NCI-H748 treated with DMSO at 0.1 percent for 48 hours (cell line): ENCODE measurements around the gene IGF1R.

Source experiments
- DNase-seq: peaks from one replicate; lab custom pipeline; 2025; lab: John Stamatoyannopoulos, UW

IGF1R gene

DNA sequence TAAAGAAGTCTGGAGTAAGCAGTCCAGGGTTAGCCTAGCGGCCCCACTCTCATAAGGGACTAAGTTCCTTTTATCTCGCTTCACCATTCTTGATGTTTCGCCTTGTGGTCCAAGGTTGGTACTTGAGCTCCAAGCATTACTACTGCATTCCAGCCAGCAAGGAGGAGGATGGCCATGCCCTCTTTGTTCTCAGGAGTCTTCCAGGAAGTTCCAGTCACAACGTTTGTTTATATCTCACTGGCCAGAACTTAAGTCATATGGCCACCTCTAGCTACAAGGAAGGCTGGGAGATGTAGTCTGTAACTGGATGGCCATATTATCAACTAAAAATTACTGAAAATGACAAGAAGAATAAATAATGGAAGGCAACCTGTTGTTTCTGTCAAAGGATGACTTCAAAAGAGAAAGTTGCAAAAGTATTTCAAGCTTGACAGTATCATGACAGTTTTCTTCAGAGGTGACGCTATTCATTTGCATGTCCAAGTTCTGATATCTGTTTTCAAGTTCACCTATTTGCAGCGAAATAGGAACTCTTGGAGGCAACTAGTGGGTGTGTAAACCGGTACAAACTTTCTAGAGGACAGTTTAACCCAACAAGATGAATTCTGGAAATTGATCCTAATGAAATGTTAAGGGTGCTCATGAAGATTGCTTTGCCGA, 240.6 kb downstream of the IGF1R start:
- DNase-seq: no peak

DNA sequence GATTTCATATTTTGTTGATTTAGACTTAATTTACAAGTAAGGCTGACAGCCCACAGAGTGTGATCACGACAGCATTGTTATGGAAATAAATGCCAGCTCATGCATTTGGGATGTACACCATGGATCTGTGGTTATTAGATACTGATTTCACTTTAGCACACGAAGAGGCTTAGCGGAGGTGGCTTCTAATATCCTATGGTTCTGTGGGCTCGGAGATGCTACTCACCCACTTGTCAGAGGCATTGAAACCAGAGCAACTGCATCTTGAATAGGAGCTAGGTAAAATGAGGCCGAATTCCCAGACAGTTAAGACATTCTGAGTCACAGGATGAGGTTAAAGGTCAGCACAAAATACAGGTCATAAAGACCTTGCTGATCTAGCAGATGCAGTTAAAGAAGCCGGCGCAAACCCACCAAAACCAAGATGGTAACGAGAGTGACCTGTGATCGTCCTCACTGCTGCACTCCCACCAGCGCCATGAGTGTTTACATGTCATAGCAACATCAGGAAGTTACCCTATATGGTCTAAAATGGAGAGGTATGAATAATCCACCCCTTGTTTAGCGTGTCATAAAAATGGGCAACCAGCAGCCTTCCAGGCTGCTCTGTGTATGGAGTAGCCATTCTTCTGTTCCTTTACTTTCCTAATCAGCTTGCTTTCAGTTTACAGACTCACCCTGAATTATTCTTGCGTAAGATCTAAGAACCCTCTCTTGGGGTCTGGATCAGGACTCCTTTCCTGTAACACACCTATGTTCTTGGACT, 241.8 kb downstream of the IGF1R start:
- no peak for DNase-seq

GRCh38 chr15:98891301-98891700, 243.0 kb downstream of the IGF1R start:
- no peak for DNase-seq

DNA sequence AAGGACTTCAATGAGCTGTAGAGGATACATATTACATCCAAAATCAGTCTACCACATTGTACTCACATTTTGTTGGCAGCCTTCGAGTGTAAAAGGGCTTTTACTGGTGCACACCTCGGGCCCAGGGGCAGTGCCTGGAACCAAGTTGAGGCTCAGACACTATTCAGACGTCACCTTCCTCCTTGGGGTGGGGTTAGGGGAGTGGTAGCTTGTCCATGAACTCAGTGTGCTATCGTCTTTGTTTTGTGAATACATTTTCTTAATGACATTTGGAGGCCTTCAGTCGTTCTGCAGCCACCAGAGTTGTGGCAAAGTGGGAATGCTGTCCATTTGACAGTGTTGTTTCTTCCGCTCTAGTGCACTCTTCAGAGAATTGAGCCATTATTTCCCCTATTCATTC, 245.1 kb downstream of the IGF1R start:
- DNase-seq: no peak

- no peak for DNase-seq
These were observed 246.0 kb downstream of the IGF1R start for GRCh38 chr15:98894312-98894711.

- DNase-seq: no peak
These were observed 247.8 kb downstream of the IGF1R start for GRCh38 chr15:98896002-98896721.

GRCh38 chr15:98896802-98897732, 248.7 kb downstream of the IGF1R start:
- no peak for DNase-seq

DNA sequence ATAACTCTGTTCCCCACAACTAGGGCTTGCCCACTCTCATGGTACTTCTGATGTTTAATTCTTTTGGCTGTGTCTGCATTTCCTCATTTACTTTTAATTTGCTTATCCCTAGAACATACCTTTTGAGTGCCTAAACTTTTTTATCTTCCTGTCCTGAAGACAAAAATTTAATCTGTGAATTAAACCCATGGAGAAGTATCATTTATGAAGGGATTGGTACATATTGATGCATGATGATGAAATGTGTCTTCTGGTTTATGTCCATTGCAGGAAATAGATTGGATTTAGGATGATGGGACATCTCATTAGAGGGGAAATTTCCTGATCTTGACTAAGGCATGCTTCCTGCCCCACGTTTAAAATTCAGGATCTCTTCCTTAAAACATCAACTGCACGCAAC, 249.8 kb downstream of the IGF1R start:
- DNase-seq: no peak

DNA sequence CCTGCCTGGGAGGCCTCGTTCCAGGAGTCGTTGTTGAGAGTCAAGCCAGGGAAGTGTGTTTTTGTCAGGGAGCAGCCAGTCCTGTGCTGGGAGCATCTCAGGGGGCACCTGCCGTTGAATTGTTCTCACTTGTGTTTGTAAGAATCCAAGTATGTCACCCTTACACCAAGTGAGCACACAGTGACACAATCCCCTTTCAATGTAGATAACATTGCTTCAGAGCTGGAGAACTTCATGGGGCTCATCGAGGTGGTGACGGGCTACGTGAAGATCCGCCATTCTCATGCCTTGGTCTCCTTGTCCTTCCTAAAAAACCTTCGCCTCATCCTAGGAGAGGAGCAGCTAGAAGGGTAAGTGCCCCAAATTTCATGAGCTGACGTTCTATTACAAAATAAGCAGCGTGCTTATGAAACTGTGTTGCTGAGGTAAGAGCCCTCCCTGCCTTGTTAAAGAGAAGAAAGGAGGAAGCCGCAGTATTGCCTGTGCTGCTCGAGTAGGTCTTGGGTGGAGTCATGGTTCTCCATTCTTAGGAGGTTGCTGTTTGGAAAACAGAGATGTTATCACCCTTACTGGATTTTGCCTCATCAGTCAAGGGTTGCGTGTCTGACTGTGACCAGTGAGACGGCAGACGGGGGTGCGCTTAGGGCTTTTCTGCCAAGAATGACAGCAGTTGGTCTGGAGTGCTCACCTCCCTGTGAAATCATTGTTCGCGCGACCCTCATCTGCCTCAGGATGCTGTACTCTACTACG, 251.1 kb downstream of the IGF1R start:
- no peak for DNase-seq

DNA sequence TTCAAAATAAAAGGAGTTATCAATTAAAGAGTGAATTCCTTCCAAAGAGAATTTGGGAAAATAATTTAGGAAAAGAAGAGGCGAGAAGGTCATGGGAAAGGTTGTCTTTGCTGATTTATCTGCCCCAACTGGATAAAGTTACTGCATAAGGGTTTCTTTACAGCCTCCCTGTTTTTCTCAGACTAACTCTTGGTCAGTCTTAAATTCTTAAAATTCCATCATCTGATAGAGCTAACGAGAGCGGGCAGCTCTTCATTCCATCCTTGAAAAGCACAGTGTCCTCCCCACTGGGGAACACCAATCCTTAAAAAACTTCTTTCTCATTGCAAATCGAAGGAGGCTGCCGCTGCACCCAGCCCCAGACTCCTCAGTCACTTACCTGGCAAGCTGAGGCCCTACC, 252.0 kb downstream of the IGF1R start:
- no peak for DNase-seq

GRCh38 chr15:98901434-98902072, 253.2 kb downstream of the IGF1R start:
- DNase-seq: no peak

DNA sequence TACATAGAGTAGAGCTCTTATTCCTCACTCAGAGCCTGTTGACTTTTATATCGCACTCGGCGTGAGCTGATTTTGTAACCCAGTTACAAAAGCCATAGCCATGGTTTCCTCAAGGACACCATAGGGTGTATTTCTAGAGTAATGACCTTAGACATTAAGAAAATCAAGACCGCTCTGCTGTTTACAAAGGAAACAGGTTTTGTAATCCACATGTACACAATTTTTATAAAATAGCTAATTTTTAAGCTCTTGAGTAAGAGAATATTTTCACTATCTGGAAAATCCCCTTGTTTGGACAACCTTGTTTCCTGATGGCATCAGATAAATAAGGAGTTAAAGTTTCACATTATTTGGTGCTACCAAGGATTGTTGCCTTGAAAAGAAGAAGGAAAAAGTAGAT, 254.6 kb downstream of the IGF1R start:
- no peak for DNase-seq

DNA sequence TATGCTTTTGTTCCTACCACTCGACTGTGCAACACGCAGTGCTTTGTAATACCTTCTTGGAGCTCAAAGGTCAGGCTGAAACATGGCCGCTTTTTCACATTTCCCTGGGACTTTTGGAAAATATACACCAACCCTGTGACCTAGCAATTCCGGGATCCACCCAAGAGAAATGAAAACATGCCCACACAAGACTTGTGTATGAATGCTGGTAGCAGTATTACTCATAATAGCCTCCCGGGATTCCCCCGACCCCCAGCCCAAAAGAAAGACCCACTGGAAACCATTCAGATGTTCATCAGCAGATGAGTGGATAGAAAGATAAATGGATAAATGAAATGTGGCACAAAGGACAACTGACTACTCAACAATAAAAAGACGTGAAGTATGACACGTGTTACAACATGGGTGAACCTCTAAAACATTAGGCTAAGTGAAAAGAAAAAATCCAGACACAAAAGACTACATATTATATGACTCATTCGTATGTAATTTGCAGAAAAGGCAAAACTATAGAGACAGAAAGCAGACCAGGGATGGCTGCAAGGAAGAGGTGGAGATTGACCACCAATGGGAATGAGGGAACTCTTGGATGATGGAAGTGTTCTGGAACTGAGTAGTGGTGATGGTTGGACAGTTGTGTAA, 255.2 kb downstream of the IGF1R start:
- no peak for DNase-seq

DNA sequence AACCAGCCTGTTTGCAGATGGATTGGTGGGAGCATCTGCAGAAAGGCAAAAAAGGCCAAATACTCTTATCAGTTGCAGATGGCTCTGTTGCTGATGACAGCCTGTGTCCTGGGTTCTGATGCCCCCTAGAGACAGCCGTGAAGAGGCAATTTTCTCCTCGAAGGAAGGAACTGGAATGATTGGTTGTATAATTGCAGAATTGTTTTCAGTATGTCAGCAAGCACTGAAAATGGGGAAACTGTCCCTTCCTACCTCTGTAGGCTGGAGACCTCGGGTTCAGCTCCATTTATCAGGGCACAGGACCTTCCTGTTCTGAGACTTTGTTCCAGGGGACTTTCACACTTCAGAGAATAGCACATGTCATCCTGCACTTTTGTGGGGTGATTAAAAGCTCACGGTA, 256.2 kb downstream of the IGF1R start:
- no peak for DNase-seq

GRCh38 chr15:98905963-98906711, 257.8 kb downstream of the IGF1R start:
- no peak for DNase-seq

- DNase-seq: no peak
These were observed 258.4 kb downstream of the IGF1R start for GRCh38 chr15:98906712-98907083.

DNA sequence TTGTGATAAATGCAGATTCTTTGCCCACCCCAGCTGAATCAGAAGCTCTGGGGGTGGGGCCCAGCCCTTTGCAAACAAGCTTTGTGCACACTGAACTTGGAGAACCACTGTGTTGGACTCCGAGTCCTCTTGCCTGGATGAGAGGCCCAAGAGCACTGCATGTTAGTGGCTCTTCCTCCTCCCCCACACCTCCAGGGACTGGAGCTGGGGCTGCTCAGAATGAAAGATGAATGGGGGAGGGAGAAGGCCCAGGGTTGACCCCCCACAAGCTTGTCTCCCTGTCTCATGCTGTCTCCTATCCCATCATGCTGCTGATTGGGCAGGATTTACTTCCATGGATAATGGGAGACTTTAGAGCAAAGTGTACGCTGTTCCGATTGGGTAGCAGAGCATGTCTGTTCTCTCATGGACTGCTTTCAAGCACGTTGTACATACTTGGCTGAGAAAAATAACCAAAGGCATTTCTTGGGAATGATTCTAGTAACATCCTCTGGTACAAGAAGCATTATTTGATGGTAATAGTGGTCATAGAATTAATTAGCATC, 259.7 kb downstream of the IGF1R start:
- DNase-seq: no peak

GRCh38 chr15:98909968-98910885, 261.9 kb downstream of the IGF1R start:
- no peak for DNase-seq
